Transverse colon (tissue), 4 donors: ENCODE measurements around the gene DMXL2. TPM values are rescaled to one million over a fixed set of nuclear protein-coding genes. Genes with fewer than 3 reads are reported as not detected.
A peak's percentile ranks its signal among the peaks of the same experiment; 100 is the strongest.

Source experiments
- DNase-seq: peaks from one replicate; pipeline ENCODE4 v3.0.0-alpha.2; 2019
- H3K27ac ChIP-seq, 4 donors: fragments of 200-600 bp; sonication (generic); 2 replicates each; pipeline ENCODE4 v1.5.1; 2016 to 2018; ENCODE audit warnings: inconsistent platforms in 4 of 4
- H3K27me3 ChIP-seq: fragments of 200-600 bp; sonication (generic); 2 replicates; pipeline ENCODE4 v1.5.1; 2017; ENCODE audit warnings: inconsistent platforms
- H3K36me3 ChIP-seq, 4 donors: fragments of 200-600 bp; sonication (generic); 2 replicates each; pipeline ENCODE4 v1.5.1; 2017 to 2019; ENCODE audit warnings: inconsistent platforms in 4 of 4
- H3K4me1 ChIP-seq, 4 donors: fragments of 200-600 bp; sonication (generic); 2 replicates each; pipeline ENCODE4 v1.5.1; 2017 to 2020; ENCODE audit warnings: inconsistent platforms in 4 of 4
- H3K4me3 ChIP-seq, 4 donors: fragments of 200-600 bp; sonication (generic); 1 replicate in 1 of 4; 2 replicates in 3 of 4; pipeline versions ENCODE4 v1.5.1 to v1.6.1; 2017 to 2019; ENCODE audit warnings: inconsistent platforms in 4 of 4
- H3K9me3 ChIP-seq, 2 donors: fragments of 200-600 bp; sonication (generic); 2 replicates each; pipeline ENCODE4 v1.5.1; 2017 to 2019; ENCODE audit warnings: inconsistent platforms in 2 of 2
- EP300 ChIP-seq: sonication (generic); formaldehyde crosslinking; IDR thresholded peaks from one replicate; pipeline ENCODE4 v1.6.1; 2017; ENCODE audit warnings: antibody characterized with exemption, low read depth
- POLR2A ChIP-seq: fragments of 450-650 bp; IDR thresholded peaks from one replicate; pipeline ENCODE4 v1.6.1; 2016; ENCODE audit warnings: antibody characterized with exemption, mild to moderate bottlenecking, moderate library complexity
- POLR2AphosphoS5 ChIP-seq, 3 donors: sonication (generic); formaldehyde crosslinking; IDR thresholded peaks; one replicate each; pipeline ENCODE4 v1.6.1; 2016; ENCODE audit warnings: antibody characterized with exemption in 3 of 3
- WGBS, 2 donors: methylation state at CpG; one replicate each; pipeline ENCODE4 v1.1.5; 2018; ENCODE audit warnings: low coverage in 1 of 2; 5-methylcytosine and 5-hydroxymethylcytosine counted together
- in situ Hi-C, 4 donors: fragments of 200-750 bp; cut with MboI; loops; one replicate each; pipeline versions ENCODE4 v1.15.0 to v1.15.1; 2017; ENCODE audit warnings: low sequenced_read_pairs in 3 of 4, low pct_ligation_motif_present in 1 of 4, low pct_unique_long_range_greater_than_20kb in 1 of 4
- intact Hi-C: fragments of 100-400 bp; cut with DNase I; formaldehyde crosslinking; loops from one replicate; pipeline ENCODE4 v1.15.1; 2023; ENCODE audit warnings: low total_unique reads
- total RNA-seq, 4 donors: library from RNA; depleted of rRNA; stranded (reverse); fragments of >200 nt; gene quantifications; one replicate each; pipeline ENCODE4 v1.1.0, GENCODE V29; 2016
- TF ChIP-seq, protein P1 (sequence below), 5 experiments: fragments of 200-600 bp in 3 of 5; fragments of 450-650 bp in 2 of 5; sonication (generic) in 3 of 5; IDR thresholded peaks; 1 replicate in 2 of 5; 2 replicates in 3 of 5; pipeline ENCODE4 v1.5.1; 2016 to 2017; ENCODE audit warnings: antibody characterized with exemption in 5 of 5, inconsistent platforms in 3 of 5, mild to moderate bottlenecking in 2 of 5, moderate library complexity in 1 of 5

DMXL2 gene
- total RNA-seq, 4 donors from 2014 or later: 35.8 to 75.9 (median 56.0) TPM

DNA sequence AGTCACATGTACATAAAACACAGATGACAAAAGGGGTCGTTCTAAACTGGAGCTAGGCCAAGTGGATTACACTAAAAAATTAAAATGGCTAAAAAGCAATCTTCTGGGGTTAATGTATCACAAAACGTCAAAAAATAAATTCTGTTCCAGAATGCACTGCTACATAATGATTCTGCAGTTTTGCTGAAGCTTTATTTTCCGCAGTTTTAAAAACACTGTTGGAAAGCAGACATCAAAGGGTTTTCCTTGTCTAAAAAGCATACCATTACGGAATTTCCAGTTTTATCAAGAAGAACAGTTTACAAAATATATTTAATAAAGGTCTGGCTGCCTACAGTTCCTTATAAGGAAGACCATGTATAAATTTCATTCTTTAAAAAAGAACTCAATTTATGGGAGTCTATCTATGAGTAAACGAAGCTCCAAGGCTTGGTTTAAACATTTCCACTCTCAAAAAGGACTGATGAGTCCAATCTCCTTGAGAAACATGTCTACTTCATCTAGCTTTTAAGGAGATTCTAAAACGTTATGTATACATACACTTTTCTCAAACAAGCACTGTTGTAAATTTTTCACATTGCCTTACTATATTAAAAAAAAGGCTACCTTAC is 1.3 kb downstream of the DMXL2 start:
- 37 to 51% methylated on average over 6 of the region's 6 CpGs for WGBS, 2 donors
- H3K4me3 ChIP-seq: peak overlapping the region; percentile 40 to 88 (median 75)
- DNase-seq: no peak
- no peaks in the 10 kb centered on the region for H3K9me3 ChIP-seq
- peak overlapping the region; percentile 87 to 92 (median 90) for H3K27ac ChIP-seq
- in situ Hi-C loops (no loop called here), intact Hi-C loops (no loop called here)
- H3K36me3 ChIP-seq: no peaks in the 10 kb centered on the region
- TF ChIP-seq, protein P1, sequence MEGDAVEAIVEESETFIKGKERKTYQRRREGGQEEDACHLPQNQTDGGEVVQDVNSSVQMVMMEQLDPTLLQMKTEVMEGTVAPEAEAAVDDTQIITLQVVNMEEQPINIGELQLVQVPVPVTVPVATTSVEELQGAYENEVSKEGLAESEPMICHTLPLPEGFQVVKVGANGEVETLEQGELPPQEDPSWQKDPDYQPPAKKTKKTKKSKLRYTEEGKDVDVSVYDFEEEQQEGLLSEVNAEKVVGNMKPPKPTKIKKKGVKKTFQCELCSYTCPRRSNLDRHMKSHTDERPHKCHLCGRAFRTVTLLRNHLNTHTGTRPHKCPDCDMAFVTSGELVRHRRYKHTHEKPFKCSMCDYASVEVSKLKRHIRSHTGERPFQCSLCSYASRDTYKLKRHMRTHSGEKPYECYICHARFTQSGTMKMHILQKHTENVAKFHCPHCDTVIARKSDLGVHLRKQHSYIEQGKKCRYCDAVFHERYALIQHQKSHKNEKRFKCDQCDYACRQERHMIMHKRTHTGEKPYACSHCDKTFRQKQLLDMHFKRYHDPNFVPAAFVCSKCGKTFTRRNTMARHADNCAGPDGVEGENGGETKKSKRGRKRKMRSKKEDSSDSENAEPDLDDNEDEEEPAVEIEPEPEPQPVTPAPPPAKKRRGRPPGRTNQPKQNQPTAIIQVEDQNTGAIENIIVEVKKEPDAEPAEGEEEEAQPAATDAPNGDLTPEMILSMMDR (IDR thresholded peaks at IDR 0.05): no peak
- TF ChIP-seq POLR2A (no peak), POLR2AphosphoS5 (IDR thresholded peaks at IDR 0.05) (no peak), EP300 (no peak)
- H3K27me3 ChIP-seq: no peaks in the 10 kb centered on the region
- H3K4me1 ChIP-seq: peaks cover 0 to 34% (median 20%) of the 10 kb centered on the region in 4 donors

DNA sequence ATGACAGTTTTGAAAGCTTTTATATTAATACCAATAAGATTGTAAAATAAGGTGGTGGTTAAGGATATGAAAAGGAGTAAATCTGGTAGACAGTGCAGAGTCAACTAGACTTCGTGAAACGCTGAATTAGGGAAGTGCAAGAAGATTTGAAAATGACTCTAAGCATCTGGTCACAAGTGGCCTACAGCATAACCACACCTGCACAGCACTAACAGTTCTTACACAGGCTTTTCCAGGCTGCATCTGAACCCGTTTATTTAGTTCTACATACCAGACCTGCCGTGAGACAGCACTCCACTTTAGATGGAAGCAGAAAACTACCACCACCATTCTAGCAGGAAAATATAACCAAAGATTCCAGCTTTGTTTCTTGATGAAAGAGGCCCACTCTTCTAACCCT is 1.9 kb downstream of the DMXL2 start:
- no peaks in the 10 kb centered on the region for H3K36me3 ChIP-seq
- intact Hi-C loops (no loop called here), in situ Hi-C loops (no loop called here)
- H3K4me3 ChIP-seq: peak overlapping the region in 2 of 4 donors; percentile 76 to 88
- DNase-seq: no peak
- H3K27ac ChIP-seq: peak overlapping the region; percentile 87 to 92 (median 90)
- TF ChIP-seq, protein P1 (IDR thresholded peaks at IDR 0.05): no peak
- no peak for TF ChIP-seq EP300
- no peak for TF ChIP-seq POLR2A
- 57 to 59% methylated on average over 3 to 4 of the region's 4 CpGs for WGBS, 2 donors
- H3K9me3 ChIP-seq: no peaks in the 10 kb centered on the region
- no peaks in the 10 kb centered on the region for H3K27me3 ChIP-seq
- peaks cover 0 to 34% (median 20%) of the 10 kb centered on the region in 4 donors for H3K4me1 ChIP-seq

DNA sequence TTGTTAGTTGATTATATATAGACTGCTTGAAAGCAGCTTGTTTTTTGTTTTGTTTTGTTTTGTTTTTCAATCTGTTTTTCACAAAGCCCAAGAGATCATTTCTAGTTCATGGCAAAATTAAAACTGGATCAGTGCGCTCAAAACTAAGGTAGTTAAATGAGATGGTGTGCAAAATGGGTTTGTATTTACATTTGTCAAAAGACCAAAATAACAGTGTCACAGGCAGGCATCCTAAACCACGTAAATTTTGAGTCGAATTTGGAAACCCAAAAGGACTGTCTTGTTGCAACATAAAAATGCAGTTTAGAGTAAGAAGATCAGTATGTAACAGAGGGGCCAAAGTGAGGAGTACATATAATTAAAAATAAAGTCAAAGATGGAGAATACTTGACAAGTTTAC is 2.4 kb downstream of the DMXL2 start:
- H3K9me3 ChIP-seq: no peaks in the 10 kb centered on the region
- intact Hi-C loops: no loop called here
- 65 to 69% methylated on average over 3 of the region's 3 CpGs for WGBS, 2 donors
- TF ChIP-seq POLR2AphosphoS5 (IDR thresholded peaks at IDR 0.05) (no peak), POLR2A (no peak)
- H3K27ac ChIP-seq: peak overlapping the region in 1 of 4 donors; percentile 87
- no peak for DNase-seq
- no peak overlapping the region for H3K4me3 ChIP-seq
- H3K36me3 ChIP-seq: no peaks in the 10 kb centered on the region
- H3K27me3 ChIP-seq: no peaks in the 10 kb centered on the region
- in situ Hi-C loops: no loop called here
- peaks cover 0 to 34% (median 20%) of the 10 kb centered on the region in 4 donors for H3K4me1 ChIP-seq

DNA sequence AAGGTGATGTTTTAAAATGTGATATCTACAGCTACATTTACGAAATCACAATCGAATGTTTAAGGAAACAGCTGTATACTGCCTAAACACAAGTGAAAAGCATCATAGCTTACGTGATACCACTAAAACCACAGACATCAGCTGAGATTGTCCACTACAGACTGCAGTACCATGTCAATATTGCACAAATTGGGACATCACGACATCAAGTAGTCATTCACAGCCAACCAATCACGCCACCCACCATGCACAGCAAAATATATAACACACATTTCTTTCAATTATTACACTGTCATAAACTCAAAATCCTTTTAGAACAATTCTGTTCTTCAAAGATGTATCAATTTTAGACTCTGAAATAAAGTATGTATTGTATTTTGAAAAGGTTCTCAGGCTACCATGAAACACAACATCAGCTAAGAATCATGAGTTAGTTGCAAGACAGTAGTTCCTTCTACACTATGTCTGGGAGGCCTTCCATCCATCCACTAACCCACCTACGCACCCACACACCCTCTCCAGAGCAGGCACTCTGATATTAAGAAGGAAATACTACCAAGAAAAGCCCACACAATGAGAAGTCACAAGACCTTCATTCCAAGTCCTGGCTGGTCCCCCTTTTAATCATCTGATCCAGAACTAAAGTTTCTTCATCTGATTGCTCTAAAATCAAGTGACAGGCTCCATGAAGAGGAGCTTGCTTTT is 3.1 kb downstream of the DMXL2 start:
- 78 to 86% methylated on average over 6 of the region's 6 CpGs for WGBS, 2 donors
- in situ Hi-C loops: no loop called here

DNA sequence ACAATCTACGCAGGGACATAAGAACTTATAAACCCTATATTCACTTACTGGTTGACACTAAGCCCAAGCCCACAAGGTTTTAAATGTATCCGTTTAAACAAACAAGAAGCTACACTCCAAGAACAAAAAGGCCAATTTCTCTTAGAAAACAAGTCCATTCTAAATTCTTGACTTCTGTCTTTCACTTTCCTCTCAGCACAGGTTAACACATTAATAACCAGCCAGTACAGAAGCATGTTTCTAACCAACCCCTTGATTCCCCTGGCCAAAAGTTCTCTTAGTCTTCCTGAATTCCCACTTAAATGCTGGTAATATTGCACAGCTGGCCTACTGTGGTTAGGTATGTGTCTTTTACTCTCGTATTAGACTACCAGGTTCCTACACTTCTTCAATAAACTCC is 4.7 kb downstream of the DMXL2 start:
- Histone ChIP-seq H3K4me3 (no peak overlapping the region), H3K4me1 (peaks cover 0 to 20% (median 16%) of the 10 kb centered on the region in 4 donors), H3K9me3 (no peaks in the 10 kb centered on the region), H3K27ac (no peak overlapping the region), H3K27me3 (no peaks in the 10 kb centered on the region), H3K36me3 (no peaks in the 10 kb centered on the region)
- TF ChIP-seq POLR2A (no peak), POLR2AphosphoS5 (IDR thresholded peaks at IDR 0.05) (no peak), EP300 (no peak)
- TF ChIP-seq, protein P1 (IDR thresholded peaks at IDR 0.05): no peak
- in situ Hi-C loops (no loop called here), intact Hi-C loops (no loop called here)
- DNase-seq: no peak
- WGBS, 2 donors: 86 to 88% methylated on average over 3 of the region's 3 CpGs

More for the DNA sequence above, 3.1 kb downstream of the DMXL2 start:
- Histone ChIP-seq H3K9me3 (no peaks in the 10 kb centered on the region), H3K27ac (no peak overlapping the region), H3K4me3 (no peak overlapping the region), H3K36me3 (no peaks in the 10 kb centered on the region), H3K27me3 (no peaks in the 10 kb centered on the region), H3K4me1 (peaks cover 0 to 28% (median 19%) of the 10 kb centered on the region in 4 donors)
- intact Hi-C loops: no loop called here
- no peak for DNase-seq
- no peak for TF ChIP-seq EP300
